Left kidney (tissue), 2 donors: ENCODE data around the gene TNFRSF8. TPM values are rescaled to one million over a fixed set of nuclear protein-coding genes. Genes with fewer than 3 reads are reported as not detected.
A peak's percentile ranks its signal among the peaks of the same experiment; 100 is the strongest.

Experiments used
- DNase-seq: peaks from one replicate; pipeline ENCODE4 v3.0.0-alpha.2; 2013
- polyA plus RNA-seq: library from polyadenylated mRNA; unstranded; fragments of 120-200 nt; gene quantifications from one replicate; pipeline ENCODE4 v1.2.1, GENCODE V29; 2013; ENCODE audit not compliant: insufficient read length

The TNFRSF8 gene
- polyA plus RNA-seq, 1 donor: 0.57 TPM

- no peak for DNase-seq
These were observed 2.6 kb upstream of the TNFRSF8 start for GRCh38 chr1:12060500-12060899.

DNA sequence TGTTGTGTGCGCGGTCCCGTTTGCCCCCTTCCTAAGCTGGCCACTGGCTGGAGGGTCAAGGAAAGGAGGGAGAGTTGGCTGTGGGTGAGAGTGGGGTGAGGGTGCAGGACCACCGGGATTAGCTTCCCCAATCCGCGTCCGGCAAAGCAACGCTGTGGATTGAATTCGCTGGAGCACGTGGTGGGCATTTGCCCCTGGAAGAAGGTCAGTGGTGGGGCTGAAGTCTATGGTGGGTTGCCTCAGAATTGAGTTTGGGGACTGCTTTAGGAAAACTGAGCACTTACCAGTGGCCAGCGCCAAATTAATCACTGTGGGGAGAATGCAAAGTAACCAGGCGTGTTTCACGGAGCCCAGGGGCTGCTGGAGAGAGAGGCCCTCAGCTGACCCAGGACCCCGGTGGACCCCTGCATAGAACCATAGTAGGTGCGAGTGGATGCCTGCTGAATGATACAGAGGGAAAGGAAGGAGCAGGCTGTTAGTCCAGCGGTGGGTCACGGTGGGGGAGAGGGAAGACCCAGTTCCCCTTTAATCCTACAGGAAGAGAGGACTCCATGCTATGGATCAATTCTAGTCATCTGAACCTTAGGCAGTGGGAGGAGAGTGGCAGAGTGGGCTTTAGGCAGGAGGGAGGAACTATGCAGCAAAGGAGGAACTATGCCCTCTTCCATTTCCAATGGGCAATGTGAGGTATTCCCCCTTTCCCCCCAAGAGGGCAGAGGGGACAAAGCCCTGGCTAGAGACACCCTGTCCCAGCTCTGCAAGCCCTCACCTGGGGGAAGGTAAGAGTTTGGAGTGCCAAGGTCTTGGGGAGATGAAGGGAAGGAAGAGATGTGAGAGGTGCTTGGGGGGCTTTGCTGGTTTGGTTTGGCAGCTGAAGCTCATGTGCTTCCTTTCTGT lies 1.2 kb downstream of the TNFRSF8 start:
- no peak for DNase-seq

DNA sequence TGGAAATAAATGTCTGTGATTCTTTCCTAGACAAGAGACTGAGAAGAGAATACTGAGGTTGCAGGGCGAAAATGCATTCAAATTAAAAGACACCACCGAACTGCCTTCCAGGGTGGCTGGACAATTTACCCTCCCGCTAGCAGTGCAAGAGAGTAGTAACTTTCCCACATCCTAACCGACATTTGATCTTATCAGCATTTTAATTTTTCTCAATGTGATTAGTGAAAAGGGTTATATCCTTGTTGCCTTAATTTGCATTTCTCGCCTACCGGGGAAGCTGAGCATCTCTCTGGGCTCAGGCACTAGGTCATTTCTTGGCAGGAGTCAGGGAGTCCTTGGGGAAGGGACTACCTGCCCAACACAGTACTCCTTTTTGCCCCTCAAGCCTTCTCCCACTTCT lies 2.8 kb downstream of the TNFRSF8 start:
- no peak for DNase-seq

- peak; percentile 46 for DNase-seq
These were observed 5.1 kb downstream of the TNFRSF8 start for GRCh38 chr1:12067900-12068821.

DNA sequence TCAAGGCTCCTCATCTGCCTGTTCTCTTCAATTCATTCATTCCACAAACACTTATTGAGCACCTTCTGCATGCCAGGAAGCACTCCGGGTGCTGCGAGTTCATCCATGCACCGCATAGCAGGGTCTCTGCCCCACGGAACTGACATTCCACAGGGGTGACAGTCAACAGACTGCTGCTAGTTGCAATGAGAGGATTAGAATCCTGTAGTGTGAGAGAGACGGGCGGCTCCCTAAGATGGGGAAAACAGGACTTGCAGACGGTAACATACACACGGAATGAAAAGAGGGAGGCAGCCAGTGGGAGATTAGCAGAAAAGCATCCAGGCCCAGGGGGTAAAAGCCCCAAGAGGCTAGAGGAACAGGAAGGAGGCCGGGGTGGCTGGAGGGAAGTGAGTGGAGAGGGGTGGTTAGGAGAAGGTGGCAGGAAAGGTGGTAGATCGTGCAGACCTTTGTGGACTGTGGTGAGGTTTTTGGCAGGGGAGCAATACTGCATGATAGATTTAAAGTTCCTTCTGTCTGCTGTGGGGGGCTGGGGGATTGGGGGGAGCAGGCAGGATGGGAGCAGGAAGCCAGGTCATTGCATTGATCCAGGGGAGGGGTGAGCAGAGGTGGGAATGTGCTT lies 6.6 kb downstream of the TNFRSF8 start:
- DNase-seq: no peak

- DNase-seq: no peak
These were observed 8.8 kb downstream of the TNFRSF8 start for GRCh38 chr1:12071892-12072291.

GRCh38 chr1:12072741-12073140 lies 9.6 kb downstream of the TNFRSF8 start:
- no peak for DNase-seq

DNA sequence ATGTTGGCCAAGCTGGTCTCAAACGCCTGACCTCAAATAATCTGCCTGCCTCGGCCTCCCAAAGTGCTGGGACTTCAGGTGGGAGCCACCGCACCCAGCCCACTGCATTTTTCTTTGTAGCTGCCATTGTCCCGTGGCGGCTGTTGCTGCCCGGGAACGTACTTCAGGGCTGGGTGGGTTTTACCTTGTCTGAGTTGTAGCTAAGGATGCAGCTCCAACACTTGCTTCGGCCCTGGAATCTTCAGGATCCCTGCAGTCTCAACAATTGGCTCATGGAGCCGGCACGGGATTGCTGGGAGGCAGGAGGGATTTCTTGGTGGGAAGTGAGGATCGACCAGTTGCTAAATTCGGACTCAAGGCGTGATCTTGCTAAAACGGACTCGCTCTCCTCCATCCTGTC lies 10.7 kb downstream of the TNFRSF8 start:
- no peak for DNase-seq

- peak; percentile 77 for DNase-seq
These were observed 12.4 kb downstream of the TNFRSF8 start for GRCh38 chr1:12075195-12076114.

GRCh38 chr1:12076425-12077005 lies 13.4 kb downstream of the TNFRSF8 start:
- no peak for DNase-seq

- no peak for DNase-seq
These were observed 15.5 kb downstream of the TNFRSF8 start for GRCh38 chr1:12078575-12078937.

- DNase-seq: peak; percentile 42
These were observed 16.1 kb downstream of the TNFRSF8 start for GRCh38 chr1:12078938-12079861.

DNA sequence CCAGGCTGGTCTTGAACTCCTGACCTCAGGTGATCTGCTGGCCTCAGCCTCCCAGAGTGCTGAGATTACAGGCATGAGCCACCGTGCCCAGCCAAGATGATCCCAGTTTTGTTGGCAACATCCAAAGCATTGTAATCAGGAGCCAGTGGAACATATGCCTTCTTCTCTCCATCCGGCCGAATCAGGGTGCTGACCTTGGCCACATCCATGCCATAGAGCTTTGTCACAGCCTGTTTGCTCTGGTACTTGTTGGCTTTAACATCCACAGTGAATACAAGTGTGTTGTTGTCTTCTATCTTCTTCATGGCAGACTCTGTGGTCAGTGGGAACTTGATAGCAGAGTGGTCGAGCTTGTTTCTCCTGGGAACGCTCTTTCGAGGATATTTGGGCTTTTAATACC lies 17.1 kb downstream of the TNFRSF8 start:
- DNase-seq: no peak

GRCh38 chr1:12080773-12081556 lies 17.9 kb downstream of the TNFRSF8 start:
- DNase-seq: no peak

DNA sequence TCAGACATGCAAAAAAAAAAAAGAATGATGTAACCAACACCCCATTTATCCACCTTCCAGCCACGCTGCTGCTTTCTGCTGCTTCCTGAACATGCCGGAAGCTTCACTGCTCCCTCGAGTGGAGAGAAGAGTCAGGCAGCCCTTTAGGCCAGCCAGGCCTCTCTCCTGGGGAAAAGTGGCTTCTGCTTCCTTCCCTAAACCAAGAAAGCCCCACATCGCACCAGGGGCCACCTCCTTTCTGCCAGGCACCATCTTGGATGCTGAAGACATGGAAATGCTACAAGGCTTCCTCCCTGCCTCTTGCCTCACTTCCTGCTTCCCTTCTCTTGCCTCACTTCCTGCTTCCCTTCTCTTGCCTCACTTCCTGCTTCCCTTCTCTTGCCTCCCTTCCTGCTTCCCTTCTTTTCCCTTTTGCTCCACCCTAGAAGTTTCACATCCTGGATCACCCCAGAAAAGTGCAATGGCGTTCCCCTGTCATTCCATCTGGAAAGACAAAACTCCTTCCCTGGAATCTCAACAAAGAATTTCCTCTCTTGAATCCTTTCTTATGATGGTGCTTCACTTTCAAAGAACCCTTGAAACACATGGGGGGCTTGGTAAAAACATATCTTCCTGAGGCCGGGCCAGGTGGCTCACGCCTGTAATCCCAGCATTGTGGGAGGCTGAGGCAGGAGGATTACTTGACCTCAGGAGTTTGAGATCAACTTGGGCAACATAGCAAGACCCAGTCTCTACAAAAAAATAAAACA lies 18.7 kb downstream of the TNFRSF8 start:
- no peak for DNase-seq

GRCh38 chr1:12082988-12083387 lies 19.9 kb downstream of the TNFRSF8 start:
- no peak for DNase-seq

DNA sequence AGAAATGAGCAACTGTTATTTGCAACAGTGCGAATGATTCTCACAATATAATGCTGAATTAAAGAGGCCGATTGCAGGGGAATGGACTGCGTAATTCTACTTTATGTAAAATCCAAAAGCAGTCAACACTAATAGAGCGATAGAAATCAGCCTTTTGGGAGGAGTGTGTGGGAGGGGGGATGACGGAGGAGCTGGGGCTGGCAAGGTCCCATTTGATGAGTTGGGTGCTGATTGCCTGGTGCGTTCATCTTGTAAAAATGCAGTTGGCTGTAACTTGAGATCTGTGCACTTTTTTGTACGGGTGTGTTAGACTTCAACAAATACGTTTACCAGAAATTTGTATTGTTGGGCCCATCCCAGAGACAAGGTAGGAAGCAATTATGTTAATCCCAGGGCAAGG lies 20.7 kb downstream of the TNFRSF8 start:
- no peak for DNase-seq

DNA sequence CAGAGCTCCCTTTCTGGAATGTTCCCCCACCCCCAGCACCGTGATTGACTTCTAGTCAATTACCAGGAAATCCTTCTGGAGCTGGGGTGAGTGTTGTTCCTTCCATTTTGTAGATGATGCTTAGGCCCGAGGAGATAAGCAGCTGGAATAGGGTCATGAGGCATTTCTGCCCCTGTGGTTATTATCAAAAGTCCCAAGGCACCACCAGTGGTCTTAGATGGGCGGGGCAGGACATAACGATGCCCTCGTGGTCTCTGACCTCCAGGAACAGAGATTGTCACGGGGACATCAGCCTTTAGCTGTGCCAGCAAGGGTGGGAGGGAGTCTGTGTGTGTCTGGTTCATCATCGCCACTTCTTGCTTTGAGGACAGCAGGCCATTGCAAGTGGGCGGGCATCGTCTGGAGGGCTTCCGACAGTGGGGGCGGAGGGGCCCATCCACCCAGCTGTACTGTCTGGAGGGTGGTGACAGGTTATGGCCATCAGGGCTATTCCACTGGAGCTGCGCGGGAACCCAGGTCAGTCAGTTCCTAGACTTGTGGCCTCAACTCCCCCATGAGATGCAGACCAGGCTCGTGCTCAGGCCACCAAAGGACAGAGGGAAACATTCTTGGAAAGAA lies 22.6 kb downstream of the TNFRSF8 start:
- no peak for DNase-seq
